ENCODE measurements around the gene GOT1. TPM values are rescaled to one million over a fixed set of nuclear protein-coding genes. Genes with fewer than 3 reads are reported as not detected.
A peak's percentile ranks its signal among the peaks of the same experiment; 100 is the strongest.

The GOT1 gene
- total and polyA plus RNA-seq, 2 donors (not counting 3 experiments of a cell fraction or from before 2014, with no cell fraction given), result 14.4 to 36.3 TPM

DNA sequence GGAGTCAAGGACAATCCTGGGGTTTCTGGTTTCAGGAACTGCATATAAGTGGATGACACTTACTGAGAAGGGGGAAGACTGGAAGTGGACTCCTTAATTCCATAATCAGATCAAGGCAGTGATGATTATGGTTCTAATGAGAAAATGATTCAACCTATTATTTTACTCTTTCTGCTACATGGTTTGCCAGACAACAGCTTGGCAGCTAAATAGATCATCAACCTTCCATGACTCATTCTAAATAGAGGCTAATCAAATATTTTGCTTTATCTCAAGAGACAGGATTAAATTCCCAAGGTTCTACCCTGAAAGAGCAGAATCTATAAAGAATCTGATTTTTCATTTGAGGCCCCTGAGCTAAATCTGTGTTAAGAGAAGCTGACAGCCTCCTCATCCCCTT lies 55.0 kb downstream of the GOT1 start:
- no peaks in the 10 kb centered on the region for H3K9me1 ChIP-seq (replicated peaks; ENCODE audit: control insufficient read depth, extremely low read depth, insufficient read depth, low read length)
- TF ChIP-seq EZH2 (IDR thresholded peaks at IDR 0.05; ENCODE audit: borderline replicate concordance, low read depth, low read length, severe bottlenecking) (no peak), FOS (IDR thresholded peaks at IDR 0.05; ENCODE audit: borderline replicate concordance, insufficient read depth, low read length) (peak; percentile 10), JUN (IDR thresholded peaks at IDR 0.05; ENCODE audit: borderline replicate concordance, insufficient read depth, insufficient read length, low read depth) (no peak), POLR2A (IDR thresholded peaks at IDR 0.05; ENCODE audit: low read depth, low read length) (no peak)
- H3K4me3 ChIP-seq (replicated peaks in 1 of 3; ENCODE audit: insufficient read depth in 1 of 3, low read depth in 1 of 3, low read length in 3 of 3), result no peak overlapping the region
- dilution Hi-C loops (cut with MboI; ENCODE audit: extremely low pct_ligation_motif_present, low sequenced_read_pairs) (no loop called here), intact Hi-C loops (cut with micrococcal nuclease) (no loop called here)
- H2AFZ ChIP-seq (ENCODE audit: low read depth, low read length), result no peak overlapping the region
- no peaks in the 10 kb centered on the region for H3K36me3 ChIP-seq (ENCODE audit: control insufficient read depth in 2 of 2, extremely low read depth in 1 of 2, insufficient read depth in 2 of 2, low read length in 2 of 2)
- H3K4me1 ChIP-seq (ENCODE audit: control insufficient read depth, extremely low read depth, insufficient read depth, low read length), result peaks cover 18% of the 10 kb centered on the region
- no peaks in the 10 kb centered on the region for H4K20me1 ChIP-seq (replicated peaks; ENCODE audit: control insufficient read depth, extremely low read depth, insufficient read depth, low read length)
- BruUV-seq (replicated peaks), result no TSS peak
- H3K79me2 ChIP-seq (ENCODE audit: control insufficient read depth, insufficient read depth, low read length), result no peaks in the 10 kb centered on the region
- CTCF ChIA-PET, result interaction anchor here (0.6 to 2.0 kb wide), 5 partner anchors 9 to 129 kb away, joined by 3 to 9 read pairs (median 3); no protein-coding TSS in a partner anchor
- no peak overlapping the region for H3K9ac ChIP-seq (replicated peaks; ENCODE audit: extremely low read depth, insufficient read depth, low read length)
- POLR2A ChIA-PET, result no interaction called here
- H3K27me3 ChIP-seq (ENCODE audit: control insufficient read depth in 2 of 2, insufficient read depth in 2 of 2, low read length in 2 of 2), result peaks cover 4 to 10% of the 10 kb centered on the region in 2 experiments
- H3K9me3 ChIP-seq (replicated peaks; ENCODE audit: control insufficient read depth, insufficient read depth, low read length), result no peaks in the 10 kb centered on the region
- H3K4me2 ChIP-seq (ENCODE audit: insufficient read depth, low read length), result no peak overlapping the region
- FAIRE-seq (no peak), DNase-seq (ENCODE audit: low read depth, low spot score) (peak; percentile 21)
- no peak overlapping the region for H3K27ac ChIP-seq (ENCODE audit: insufficient read depth, low read depth, low read length)

DNA sequence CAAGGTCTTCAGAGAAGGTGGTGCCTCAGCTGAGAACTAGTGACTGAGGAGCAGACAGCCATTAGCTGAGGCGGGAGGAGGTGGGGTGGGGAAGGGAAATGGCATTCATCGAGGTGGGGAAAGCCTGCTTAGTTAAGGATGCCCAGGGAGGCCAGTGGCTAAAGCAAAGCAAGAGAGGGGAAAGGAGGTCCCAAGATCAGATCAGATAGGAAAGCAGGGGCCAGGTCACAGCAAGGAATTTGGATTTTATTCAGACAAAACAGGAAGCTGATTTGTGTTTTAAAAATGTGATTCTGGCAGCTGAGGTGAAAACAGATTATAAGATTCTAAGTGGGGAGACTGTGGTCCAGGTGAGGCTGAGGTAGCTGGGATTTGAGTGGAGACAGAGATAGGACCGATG lies 55.5 kb downstream of the GOT1 start:
- H3K27me3 ChIP-seq (ENCODE audit: control insufficient read depth in 2 of 2, insufficient read depth in 2 of 2, low read length in 2 of 2), result peaks cover 8 to 14% of the 10 kb centered on the region in 2 experiments
- CTCF ChIA-PET, result interaction anchor here (0.6 to 2.0 kb wide), 4 partner anchors 8 to 128 kb away, joined by 3 to 9 read pairs (median 3); no protein-coding TSS in a partner anchor

More for the DNA sequence above, 55.5 kb downstream of the GOT1 start:
- Histone ChIP-seq H3K36me3 (ENCODE audit: control insufficient read depth in 2 of 2, extremely low read depth in 1 of 2, insufficient read depth in 2 of 2, low read length in 2 of 2) (no peaks in the 10 kb centered on the region), H3K9me3 (replicated peaks; ENCODE audit: control insufficient read depth, insufficient read depth, low read length) (no peaks in the 10 kb centered on the region), H3K4me2 (ENCODE audit: insufficient read depth, low read length) (peak overlapping the region; percentile 8), H3K79me2 (ENCODE audit: control insufficient read depth, insufficient read depth, low read length) (no peaks in the 10 kb centered on the region), H3K4me1 (ENCODE audit: control insufficient read depth, extremely low read depth, insufficient read depth, low read length) (peaks cover 18% of the 10 kb centered on the region), H3K9ac (replicated peaks; ENCODE audit: extremely low read depth, insufficient read depth, low read length) (no peak overlapping the region), H4K20me1 (replicated peaks; ENCODE audit: control insufficient read depth, extremely low read depth, insufficient read depth, low read length) (no peaks in the 10 kb centered on the region), H3K4me3 (replicated peaks in 1 of 3; ENCODE audit: insufficient read depth in 1 of 3, low read depth in 1 of 3, low read length in 3 of 3) (no peak overlapping the region), H2AFZ (ENCODE audit: low read depth, low read length) (no peak overlapping the region), H3K27ac (ENCODE audit: insufficient read depth, low read depth, low read length) (no peak overlapping the region), H3K9me1 (replicated peaks; ENCODE audit: control insufficient read depth, extremely low read depth, insufficient read depth, low read length) (no peaks in the 10 kb centered on the region)
- DNase-seq (ENCODE audit: low read depth, low spot score) (no peak), FAIRE-seq (peak; percentile 57)
- intact Hi-C loops (cut with micrococcal nuclease), result no loop called here
- TF ChIP-seq JUN (IDR thresholded peaks at IDR 0.05; ENCODE audit: borderline replicate concordance, insufficient read depth, insufficient read length, low read depth) (no peak), GATA2 (IDR thresholded peaks at IDR 0.05; ENCODE audit: insufficient read depth, insufficient read length, low read depth, low read length) (peak; percentile 60), POLR2AphosphoS5 (IDR thresholded peaks at IDR 0.05; ENCODE audit: insufficient read depth, low read depth, low read length) (no peak)
- no TSS peak for BruUV-seq (replicated peaks)
- dilution Hi-C loops (cut with MboI; ENCODE audit: extremely low pct_ligation_motif_present, low sequenced_read_pairs), result no loop called here
- POLR2A ChIA-PET, result no interaction called here

Data from endothelial cell of umbilical vein (primary cell).